Fibroblast of peridontal ligament (primary cell): ENCODE measurements around the gene SMTN.
A peak's percentile ranks its signal among the peaks of the same experiment; 100 is the strongest.
"Not testable (repeated sequence)": the region's sequence is repeated elsewhere in the genome, so short reads cannot be mapped to it uniquely, and the experiment has no call there.

ENCODE experiments used
- DNase-seq: peaks from one replicate; pipeline ENCODE4 v3.0.0-alpha.2; 2010; ENCODE audit errors: extremely low read depth

SMTN gene

DNA sequence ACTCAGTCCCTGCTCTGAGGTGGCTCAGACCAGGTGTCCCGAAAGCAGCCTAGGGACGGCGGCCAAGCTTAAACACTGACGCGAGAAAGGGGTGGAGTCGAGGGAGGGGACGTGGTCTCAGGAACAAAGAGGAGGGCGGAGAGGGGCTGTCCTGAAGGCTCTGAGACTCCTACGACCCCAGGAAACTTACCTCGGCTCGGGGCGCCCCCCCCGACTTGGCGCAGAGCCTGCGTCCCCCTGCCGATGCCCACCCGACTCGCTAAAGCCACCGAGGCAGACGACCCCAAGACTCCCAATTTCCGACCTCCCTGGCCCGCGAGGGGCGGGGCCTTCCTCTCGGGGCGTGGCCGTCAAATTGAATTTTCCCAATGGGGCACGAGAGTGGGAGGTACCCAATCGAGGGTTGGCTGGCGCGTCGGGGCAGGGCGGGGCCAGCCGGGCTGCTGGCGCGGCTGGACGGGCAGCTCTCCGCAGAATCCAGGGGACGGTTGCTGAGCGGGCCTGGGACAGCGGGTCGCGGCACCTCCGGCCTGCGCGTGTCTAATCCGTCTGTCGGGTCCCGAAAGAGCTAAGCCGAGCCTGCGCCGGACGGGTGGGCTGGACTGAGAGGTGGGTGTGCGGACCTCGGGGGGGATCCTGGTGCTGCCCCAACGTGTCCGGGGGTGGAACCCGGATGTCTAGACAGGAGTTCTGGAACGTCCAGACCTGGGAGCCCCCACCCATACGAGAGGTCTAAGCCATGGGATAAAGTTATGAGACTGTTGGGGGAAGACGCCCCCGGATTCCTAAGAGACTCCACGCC lies at the start of gene SMTN:
Gene SMTN (plus strand): TSS at position 471 of the 802 bp plus-strand sequence. CDS start 1,941 bp downstream, outside the sequence.
- DNase-seq, result peak; percentile 83

DNA sequence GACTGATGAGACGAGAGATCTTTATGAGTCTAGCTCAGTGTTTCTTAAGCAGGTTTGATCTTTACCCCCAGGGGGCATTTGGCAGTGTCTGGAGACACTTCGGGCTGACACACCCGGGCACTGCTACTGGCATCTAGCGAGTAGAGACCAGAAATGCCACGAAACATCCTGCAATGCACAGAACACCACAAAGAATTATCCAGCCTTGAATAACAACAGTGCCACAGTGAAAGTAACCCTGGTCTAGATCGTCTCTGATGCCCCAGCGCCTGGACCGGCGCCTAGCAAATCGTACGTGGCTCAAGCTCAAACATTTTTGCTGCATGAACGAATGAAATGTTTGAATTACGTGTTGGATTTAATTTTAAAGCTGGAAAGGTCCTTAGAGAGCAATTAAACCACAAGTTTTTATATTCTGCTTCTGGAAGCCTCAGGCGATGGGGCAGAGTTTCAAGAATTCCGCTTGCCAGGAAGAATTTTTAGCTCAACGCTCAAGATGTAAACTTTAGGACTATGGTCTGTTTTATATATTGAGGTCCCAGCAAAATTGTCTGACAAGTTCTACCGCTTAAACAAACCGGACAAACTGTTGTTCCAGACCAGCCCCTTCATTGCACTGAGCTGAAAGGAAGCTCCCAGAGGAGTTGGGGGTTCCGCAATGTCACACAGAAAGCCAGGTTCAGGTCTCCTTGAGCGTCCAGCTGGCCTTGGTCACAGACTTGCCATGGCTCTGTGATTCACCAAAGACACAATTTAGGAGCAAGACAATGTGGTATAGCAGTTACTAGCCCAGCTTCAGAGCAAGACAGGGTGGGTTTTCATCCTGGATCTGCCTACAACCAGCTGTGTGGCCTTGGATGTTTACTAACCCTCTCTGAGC lies 44.2 kb upstream of the SMTN start:
- peak; percentile 96 for DNase-seq

DNA sequence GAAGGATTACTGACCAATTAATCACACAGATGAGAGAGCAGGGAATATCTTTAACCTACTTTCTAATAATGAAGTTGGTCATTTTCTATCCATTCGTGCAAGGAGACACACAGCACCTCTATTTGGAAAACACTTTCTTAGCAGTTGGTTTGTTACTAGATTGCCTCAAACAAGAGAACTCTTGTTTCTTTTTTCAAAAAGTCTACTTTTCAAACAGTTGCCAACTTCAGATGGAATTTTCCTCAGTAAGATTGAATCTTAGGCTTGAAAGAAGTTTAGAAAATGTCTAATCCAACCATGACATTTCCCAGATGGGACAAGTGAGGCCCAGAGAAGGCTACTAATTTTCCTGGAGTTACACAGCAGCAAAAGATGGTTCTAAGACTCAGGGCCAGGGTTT lies 42.4 kb upstream of the SMTN start:
- DNase-seq, result no peak

DNA sequence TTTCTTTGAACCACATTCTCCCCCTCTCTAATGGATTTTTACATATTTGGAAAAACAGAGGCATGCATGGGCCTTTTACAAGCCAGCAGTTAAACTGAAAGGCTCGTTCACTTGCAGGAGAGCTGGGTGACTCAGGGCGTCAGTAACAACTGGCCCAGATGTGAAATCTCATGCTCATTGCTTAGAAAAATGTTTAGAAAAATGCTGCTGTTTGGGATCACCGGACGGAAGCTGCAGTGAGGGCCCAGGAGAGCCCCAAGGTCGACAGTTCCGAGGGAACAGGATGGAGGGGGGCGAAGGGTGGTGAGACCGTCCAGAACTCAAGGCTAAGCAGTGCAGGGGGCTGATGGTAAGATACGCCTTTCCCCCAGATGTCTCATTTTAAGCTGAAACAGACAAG lies 41.7 kb upstream of the SMTN start:
- peak; percentile 86 for DNase-seq

DNA sequence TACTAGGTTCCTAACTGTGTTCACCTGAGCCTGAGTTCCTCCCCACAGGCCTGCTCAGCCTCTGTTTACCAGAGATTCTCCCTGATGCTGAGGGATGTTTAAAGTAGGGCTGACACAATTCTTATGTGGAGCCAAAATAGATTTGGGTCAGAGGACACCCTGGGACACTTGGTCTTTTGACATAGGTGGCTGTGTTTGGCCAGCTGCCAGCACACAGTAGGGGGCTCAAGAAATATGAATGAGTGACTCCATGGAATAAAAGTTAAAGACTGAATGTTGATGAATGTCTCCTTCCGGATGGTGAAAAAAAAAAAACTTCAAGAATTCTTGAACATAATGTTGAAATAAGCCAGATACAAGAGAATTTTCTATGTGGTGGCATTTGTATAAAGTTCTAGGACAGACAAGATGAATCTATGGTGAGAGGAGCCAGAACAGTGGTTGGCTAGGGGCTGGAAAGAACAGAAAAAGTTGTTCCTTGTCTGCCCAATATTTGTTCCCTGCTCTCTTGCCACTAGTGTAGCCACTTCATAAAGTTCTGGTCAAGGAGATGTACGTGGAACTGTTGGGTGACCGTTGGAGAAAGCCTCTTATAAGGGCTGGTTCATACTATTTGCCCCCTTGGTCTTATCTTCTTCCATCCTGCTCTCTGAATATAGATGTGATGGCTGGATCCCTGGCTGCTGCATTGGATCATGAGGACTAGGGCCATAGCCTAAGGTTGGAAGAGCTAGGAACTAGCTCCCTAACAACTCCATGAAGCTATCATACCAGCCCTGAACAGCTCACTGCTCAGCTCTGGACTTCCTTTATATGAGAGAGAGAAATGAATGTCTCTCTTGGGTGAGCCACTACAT lies 40.3 kb upstream of the SMTN start:
- no peak for DNase-seq

DNA sequence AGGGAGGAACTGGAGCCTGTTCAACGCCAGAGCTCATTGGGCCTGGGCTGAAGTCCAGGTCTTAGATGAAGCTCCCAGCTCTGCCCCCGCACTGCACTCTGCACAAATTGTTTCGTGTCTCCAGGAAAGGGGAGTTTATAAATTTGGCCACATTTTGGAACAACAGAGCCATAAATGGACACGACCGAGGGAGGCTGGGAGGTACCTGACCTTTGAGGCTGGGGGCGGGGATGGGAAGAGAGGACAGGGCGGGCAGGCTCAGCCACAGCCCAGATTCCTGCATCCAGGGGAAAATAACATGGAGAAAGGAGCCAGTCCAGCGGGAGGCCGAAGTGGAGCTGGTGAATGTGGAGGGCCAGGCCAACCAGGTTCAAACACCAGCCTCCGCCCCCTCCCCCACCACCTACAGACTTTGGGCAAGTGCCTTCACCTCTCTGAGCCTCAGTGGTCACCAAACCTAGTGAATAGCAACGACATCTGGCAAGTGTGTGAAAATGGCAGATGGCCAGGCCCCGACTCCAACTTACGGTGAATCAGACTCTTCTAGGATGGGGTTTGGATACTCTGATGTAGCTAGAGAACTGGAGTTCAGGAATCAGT lies 36.8 kb upstream of the SMTN start:
- DNase-seq, result peak; percentile 38

DNA sequence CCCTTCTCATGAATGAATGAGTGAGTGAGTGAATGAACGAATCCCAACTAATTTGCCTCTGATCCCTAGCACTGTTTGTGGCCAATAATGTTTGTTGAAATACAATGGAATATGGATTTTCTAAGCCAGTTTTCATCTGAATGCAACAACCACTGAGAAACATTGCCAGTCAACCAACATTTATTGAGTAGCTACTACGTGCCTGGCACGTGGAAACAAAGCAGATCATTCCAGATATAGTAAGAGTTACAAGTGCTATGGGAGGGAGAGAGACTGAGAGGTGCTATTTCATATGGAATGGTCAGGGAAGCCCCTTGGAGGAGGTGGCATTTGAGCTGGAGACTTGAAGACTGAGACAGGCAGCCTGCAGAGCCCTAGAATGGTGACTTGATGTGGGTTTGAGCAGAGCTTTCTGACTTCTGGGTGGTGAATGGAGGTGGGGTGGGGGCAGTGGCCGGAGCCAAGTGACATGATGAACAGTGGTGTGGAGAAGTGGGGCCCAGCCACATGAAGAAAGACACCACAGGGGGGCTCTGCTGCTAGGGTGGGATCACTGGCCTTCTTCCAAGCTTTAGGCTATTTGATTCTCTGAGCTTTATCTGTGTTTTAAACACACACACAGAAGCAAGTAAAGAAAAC lies 35.1 kb upstream of the SMTN start:
- DNase-seq, result no peak

DNA sequence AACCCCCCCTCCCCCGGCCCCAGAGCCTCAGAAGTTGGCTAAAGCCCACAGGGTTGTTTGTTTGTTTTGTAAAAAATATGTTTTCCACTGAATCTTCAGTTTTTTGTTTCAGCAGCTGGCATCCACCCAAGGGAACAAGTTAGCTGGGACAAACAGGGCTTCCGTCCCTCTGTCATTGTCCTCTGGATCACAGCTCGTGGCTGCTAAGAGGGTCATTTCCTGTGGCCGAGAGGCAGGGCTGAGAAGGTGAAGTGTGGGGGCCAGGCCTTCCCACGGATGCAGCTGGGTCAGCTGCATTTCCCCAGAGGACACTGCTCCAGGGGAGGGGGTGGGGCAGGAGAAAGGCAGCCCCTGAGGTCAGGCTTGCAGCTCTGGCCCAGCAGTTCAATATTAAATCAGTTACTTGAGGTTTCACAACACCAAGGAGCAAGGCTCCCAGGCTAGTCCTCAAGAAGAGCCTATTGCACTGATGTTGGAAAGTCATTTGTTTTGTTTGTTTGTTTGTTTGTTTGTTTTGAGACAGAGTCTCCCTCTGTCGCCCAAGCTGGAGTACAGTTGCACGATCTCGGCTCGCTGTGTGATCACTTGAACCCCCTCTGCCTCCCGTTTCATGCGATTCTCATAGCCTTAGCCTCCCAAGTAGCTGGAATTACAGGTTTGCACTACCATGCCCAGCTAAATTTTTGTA lies 34.4 kb upstream of the SMTN start:
- no peak for DNase-seq

DNA sequence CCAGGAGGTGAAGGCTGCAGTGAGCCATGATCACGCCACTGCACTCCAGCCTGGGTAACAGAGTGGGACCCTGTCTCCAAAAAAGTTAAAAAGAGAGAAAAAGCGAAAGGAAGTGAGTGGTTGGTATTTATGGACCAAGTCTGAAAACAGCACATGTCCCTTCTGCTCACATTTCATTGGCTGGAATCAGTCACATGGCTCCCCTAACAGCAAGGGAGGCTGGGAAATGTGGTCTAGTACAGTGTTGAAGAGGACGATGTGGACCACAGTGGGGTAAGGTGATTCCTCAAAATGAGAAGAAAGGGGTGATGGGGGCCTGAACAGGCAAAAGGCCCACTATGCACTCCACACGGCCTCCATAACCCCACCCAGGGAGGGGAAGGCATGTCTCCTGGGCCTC lies 32.5 kb upstream of the SMTN start:
- DNase-seq, result no peak

DNA sequence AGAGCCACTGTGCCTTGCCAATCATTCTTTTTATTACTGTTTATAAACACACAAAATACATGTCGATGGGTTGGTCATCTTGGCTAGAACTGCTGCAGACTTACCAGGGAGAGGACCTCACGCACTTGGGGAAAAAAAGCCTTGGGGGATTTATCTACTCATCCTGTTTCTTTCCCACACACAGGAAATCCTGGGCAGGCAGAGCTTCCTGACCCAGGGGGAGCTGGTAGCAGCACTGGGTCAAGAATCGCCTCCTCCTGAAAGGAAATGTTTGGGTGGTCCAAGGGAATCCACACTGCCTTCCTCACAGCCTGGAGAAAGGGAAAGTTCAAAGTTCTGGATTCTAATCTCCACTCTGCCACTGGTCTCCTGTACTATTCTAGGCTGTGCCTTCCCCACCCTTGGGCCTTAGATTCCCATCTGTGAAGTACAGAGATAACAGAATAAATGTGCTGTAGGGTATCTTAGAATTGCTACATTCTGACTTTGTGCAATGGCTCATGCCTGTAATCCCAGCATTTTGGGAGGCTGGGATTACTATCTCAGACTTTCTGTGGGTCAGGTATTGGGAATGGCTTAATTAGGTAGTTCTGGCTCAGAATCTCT lies 31.2 kb upstream of the SMTN start:
- no peak for DNase-seq

DNA sequence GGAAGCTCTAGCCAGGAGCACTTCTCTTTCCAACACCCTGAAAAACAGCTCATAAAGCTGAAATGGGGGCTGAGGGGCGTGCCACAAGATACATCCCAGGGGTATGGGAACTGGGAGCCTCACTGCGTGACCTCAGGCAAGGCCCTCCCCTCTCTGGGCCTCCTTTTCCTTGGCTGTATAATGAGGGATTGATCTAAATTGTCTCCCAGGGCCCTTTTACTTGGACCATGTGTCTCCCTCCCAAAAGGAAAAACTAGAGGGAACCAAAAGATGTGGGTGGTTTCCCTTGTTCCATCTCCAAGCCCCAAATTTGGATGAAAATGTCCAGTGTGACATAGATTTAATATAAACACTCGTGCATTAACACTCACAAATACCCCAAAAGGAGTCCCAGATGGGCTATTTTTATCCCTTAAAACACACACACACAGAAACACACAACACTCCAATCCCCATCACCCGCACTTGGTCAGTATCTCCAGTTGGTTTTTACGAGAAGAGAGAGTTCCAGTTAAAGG lies 25.9 kb upstream of the SMTN start:
- DNase-seq, result no peak

DNA sequence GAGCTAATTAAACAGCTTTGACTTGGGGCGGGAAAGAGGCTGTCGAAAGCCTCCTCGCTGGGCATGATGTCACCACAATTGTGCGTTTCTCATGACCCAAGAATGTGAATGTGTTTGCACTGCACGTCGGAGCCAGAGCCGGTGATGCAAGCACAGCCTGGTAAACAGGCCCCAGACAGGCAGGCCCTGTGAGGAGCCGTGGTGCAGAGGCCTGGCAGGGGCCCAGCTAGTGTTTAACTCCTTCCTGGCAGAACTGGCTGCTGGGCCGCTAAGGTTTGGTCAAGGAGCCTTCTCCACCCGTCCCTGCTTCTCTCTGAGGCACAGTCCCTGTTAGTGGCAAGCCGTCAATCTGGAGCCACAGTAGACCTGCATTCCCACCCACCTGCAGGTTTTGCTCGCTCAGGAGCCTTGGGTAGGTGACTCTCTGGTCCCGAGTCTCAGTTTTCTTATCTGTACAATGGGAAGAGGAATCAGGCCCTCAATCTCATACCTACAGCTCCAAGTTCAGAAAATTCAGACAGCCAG lies 25.4 kb upstream of the SMTN start:
- peak; percentile 98 for DNase-seq

DNA sequence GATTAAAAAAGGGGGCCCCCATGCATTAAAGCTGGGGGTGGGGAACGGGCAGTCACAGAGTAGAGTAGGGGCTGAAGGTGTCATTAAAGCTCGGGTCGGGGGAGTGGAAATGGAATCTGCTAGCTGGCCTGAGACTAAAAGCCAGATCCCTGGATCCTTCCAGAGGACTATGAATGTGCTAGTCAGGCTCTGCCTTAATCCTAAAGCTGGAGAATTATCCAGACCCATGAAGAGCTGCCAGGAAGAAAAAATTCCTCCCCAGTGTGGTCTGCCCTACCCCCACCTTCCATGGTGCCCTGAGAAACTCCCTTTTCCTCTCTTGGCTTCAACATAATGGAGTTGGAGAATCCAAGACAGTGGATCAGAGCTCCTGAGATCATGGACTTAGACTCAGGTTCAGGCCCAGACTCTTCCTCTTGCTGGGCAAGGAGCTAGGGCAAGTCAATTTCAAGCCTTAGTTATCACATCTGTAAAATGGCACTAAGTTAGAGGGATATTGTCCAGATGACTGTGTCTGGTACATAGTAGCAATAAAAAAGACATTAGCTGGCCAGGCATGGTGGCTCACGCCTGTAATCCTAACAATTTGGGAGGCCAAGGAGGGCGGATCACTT lies 24.0 kb upstream of the SMTN start:
- DNase-seq, result no peak

DNA sequence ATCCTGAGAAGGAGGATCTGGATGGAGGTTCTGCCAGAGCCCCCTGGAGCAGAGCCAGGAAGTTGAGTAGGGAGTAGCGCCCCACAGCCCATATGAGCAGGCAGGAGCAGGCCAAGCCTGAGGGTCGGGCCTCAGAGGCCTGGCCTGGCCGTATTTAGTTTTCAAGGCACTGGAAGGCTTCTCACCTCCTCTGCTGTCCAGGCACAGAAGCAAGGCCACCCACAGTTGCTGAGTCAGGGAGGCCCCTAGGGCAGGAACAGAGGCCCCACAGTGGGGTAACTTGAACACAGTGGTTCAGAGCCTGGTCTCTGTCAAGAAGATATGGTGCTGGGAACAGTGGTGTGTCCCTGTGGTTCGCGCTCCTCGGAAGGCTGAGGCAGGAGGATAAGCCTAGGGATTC lies 21.5 kb upstream of the SMTN start:
- not testable (repeated sequence) for DNase-seq

DNA sequence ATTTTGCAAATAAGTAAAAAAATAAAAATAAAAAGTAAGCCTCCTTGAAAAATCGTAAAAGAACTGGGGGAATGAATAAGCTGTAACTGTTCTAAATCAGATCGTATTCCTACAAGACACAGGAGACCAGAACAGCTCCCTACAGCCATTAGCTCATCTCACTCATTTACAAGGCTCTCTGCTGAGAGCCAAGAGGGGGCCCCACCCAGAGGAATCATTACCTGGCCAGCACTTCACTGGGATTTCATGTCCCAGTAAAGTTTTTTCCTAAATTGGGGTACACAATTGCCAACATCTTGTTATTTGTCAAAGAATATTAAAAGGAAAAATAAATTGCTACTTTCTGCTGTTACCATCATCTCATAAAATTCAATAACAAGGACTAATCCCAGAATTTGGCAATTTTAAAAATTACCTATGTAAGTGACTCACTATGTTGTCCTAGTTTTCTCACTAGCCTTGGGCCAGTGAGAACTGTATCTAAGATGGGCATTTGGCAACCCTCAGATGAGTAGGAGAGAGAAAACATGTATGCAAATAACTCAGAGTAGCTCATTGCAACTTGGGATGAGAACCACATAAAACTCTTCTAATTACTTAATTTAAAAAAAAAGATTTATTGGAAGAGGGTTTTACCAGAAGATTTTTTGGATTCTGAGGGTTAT lies 18.4 kb upstream of the SMTN start:
- DNase-seq, result no peak

DNA sequence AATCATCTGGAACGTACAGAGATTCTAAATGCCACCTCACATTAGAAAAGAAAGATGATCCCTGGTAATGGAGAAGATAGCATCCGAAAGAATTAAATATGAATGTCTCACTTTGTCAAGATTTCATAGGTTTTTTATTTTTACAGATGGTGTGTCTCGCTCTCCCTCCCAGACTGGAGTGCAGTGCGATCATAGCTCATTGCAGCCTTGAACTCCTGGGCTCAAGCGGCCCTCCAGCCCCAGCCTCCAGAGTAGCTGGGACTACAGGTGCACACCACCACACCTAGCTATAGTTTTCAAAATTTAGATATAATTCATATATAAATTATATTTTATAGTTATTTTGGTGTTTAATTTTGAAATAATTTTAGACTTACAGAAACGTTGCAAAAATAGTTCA lies 16.7 kb upstream of the SMTN start:
- no peak for DNase-seq

DNA sequence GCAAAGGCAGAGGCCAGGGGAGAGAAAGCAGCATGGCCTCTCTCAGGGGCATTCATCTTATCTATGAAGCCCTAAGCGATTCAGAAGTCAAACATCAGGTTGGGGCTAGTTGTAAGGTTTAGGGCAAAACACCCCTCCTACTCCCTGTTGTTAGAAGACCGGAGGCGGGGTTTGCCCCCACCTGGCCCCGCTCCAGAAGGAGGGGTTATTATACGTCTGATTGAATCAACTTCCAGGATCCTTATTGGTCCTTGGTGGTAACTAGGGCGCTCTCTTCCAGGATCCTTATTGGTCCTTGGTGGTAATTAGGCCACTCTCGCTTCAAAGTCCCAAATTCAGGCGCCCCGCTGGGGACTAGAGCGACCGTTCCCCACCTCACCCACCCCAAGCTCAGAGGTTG lies 12.1 kb upstream of the SMTN start:
- no peak for DNase-seq

DNA sequence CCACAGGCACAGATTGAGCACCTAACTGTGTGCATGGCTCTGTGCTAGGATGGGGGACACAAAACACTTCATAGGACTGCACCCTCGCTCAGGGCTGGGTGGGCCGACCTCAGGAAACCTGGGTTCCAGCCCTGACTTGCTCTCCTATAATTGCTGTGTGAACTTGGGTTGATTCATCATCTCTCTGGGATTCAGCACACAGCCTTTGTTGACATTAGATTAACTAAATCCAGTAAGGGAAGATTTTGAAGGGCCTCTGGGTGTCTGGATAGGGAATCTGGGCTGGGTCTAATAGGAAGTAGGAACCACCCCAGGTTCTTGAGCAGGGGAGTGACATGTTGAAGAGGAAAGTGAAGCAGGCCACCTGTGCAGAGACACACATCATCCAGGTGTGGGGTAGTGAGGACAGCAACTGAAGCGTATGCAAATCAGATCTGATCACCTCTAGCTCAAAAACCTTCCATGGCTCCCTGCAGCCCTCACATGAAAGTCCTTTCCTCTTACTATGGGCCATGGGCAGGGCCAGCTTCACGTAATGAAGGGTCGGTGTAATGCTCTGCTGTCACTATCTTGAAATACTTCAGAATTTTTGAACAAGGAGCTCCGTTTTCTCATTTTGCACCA lies 11.3 kb upstream of the SMTN start:
- DNase-seq, result not testable (repeated sequence)
